Measurements from ENCODE around the gene GCGR.

The GCGR gene

DNA sequence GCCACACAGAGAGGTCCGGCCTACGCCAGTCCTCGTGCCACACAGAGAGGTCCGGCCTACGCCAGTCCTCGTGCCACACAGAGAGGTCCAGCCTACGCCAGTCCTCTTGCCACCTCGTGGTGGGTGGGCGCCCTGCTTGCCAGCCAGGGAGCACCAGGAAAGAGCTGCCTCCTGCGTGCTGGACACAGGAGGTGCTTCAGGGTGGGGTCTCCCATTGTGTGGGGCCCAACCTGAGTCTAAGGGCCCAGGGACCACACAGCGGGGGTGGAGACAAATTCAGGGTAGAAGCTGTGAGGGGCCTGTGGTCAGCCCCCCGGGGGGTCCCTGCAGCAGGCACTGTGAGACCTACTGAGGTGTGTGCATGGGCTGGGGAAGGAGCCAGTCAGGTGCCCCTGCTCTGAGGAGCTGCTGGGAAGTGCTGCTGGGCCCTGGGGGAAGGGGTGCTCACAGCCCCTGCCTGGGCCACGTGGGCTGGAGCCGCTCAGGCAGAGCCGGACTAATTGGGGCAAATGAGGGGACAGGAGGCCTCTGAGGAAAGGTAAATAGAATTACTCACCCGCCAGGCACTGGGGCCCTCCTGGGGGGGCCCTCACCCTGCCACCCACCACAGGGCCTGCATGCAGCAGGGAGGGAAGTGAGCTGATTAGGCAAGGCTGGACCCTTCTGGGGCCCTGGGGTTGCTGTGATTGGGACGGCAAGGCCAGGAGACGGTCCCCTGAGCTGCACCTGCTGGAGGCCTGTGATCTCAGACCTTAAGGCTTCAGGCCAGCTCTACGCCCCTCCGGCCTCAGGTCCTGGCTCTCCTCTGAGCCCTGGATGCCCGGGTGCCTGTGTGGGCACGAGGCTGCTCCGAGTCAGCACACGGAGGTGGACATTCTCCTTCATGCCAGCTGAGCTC is 11.0 kb downstream of the GCGR start (continued):
- TF ChIP-seq, protein P1, sequence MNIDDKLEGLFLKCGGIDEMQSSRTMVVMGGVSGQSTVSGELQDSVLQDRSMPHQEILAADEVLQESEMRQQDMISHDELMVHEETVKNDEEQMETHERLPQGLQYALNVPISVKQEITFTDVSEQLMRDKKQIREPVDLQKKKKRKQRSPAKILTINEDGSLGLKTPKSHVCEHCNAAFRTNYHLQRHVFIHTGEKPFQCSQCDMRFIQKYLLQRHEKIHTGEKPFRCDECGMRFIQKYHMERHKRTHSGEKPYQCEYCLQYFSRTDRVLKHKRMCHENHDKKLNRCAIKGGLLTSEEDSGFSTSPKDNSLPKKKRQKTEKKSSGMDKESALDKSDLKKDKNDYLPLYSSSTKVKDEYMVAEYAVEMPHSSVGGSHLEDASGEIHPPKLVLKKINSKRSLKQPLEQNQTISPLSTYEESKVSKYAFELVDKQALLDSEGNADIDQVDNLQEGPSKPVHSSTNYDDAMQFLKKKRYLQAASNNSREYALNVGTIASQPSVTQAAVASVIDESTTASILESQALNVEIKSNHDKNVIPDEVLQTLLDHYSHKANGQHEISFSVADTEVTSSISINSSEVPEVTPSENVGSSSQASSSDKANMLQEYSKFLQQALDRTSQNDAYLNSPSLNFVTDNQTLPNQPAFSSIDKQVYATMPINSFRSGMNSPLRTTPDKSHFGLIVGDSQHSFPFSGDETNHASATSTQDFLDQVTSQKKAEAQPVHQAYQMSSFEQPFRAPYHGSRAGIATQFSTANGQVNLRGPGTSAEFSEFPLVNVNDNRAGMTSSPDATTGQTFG (tag by site-specific recombination; IDR thresholded peaks at IDR 0.05; ENCODE audit: borderline replicate concordance) = no peak
- no peak for TF ChIP-seq ZNF558 (tag by site-specific recombination; IDR thresholded peaks at IDR 0.05)
- peak; percentile 88 for TF ChIP-seq ZNF335 (tag by site-specific recombination; conservative IDR thresholded peaks at IDR 0.05)
- TF ChIP-seq TCF7L2 (IDR thresholded peaks at IDR 0.05; ENCODE audit: borderline replicate concordance, low read depth, low read length) = no peak
- TF ChIP-seq, protein P2, sequence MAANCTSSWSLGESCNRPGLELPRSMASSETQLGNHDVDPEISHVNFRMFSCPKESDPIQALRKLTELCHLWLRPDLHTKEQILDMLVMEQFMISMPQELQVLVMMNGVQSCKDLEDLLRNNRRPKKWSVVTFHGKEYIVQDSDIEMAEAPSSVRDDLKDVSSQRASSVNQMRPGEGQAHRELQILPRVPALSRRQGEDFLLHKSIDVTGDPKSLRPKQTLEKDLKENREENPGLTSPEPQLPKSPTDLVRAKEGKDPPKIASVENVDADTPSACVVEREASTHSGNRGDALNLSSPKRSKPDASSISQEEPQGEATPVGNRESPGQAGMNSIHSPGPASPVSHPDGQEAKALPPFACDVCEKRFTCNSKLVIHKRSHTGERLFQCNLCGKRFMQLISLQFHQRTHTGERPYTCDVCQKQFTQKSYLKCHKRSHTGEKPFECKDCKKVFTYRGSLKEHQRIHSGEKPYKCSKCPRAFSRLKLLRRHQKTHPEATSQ (tag by site-specific recombination; IDR thresholded peaks at IDR 0.05) = no peak
- TF ChIP-seq ZNF391 (tag by site-specific recombination; IDR thresholded peaks at IDR 0.05; ENCODE audit: borderline replicate concordance, low read depth) = 0 out of 2 replicates have a peak, but pooled peaks have one; percentile 42
- TF ChIP-seq ZFHX2 (tag by site-specific recombination; conservative IDR thresholded peaks at IDR 0.05) = peak; percentile 65
- no peak for TF ChIP-seq ZNF292 (tag by site-specific recombination; IDR thresholded peaks at IDR 0.05; ENCODE audit: borderline replicate concordance, low read depth)
- no peak for TF ChIP-seq ZNF514 (tag by site-specific recombination; IDR thresholded peaks at IDR 0.05)
- TF ChIP-seq, protein P3, sequence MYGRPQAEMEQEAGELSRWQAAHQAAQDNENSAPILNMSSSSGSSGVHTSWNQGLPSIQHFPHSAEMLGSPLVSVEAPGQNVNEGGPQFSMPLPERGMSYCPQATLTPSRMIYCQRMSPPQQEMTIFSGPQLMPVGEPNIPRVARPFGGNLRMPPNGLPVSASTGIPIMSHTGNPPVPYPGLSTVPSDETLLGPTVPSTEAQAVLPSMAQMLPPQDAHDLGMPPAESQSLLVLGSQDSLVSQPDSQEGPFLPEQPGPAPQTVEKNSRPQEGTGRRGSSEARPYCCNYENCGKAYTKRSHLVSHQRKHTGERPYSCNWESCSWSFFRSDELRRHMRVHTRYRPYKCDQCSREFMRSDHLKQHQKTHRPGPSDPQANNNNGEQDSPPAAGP (tag by site-specific recombination; IDR thresholded peaks at IDR 0.05) = peak; percentile 60; the same call in 1 of the 2 replicates
- no peak for TF ChIP-seq ZNF660 (tag by site-specific recombination; IDR thresholded peaks at IDR 0.05)
- peak; percentile 47 for TF ChIP-seq ZEB2 (tag by site-specific recombination; IDR thresholded peaks at IDR 0.05)
- TF ChIP-seq ZNF366 (tag by site-specific recombination; conservative IDR thresholded peaks at IDR 0.05) = no peak
- no peak for TF ChIP-seq ZNF76 (tag by site-specific recombination; IDR thresholded peaks at IDR 0.05; ENCODE audit: borderline replicate concordance, low read depth)

DNA sequence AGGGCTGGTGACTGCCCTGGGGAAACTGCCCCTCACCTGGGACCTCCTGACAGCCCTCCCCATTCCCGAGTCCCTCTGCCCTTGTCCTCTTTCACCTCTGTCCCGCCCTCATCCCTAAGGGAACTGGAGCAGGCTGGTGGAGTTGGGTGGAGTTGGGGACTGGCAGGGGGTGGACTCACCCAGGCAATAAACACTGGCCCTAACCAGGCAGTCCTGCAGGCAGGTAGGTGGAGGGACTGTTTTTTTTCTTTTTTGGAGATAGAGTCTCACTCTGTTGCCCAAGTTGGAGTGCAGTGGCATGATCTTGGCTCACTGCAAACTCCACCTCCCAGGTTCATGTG is 11.7 kb downstream of the GCGR start:
- Histone ChIP-seq H3K27ac (ENCODE audit: extremely low read depth, low read depth, low read length) (peak overlapping the region; percentile 64), H3K36me3 (ENCODE audit: control insufficient read depth in 2 of 2, insufficient read depth in 1 of 2, low read length in 2 of 2) (no peaks in the 10 kb centered on the region), H3K4me3 (ENCODE audit: low read depth, low read length) (no peak overlapping the region), H3K4me1 (ENCODE audit: control insufficient read depth, insufficient read depth, low read length) (peaks cover 11% of the 10 kb centered on the region), H3K9me3 (ENCODE audit: control insufficient read depth, insufficient read depth, low read depth, low read length) (no peaks in the 10 kb centered on the region)
- ChIA-PET CTCF (interaction anchor here (1.0 kb wide), 1 partner anchor 81 kb away, joined by 3 read pairs; no protein-coding TSS in a partner anchor), POLR2A (interaction anchor here (0.6 to 1.3 kb wide), 4 partner anchors 17 to 104 kb away, joined by 3 to 4 read pairs (median 4); partner anchors contain the start of gene MCRIP1)
- TF ChIP-seq, protein P4, sequence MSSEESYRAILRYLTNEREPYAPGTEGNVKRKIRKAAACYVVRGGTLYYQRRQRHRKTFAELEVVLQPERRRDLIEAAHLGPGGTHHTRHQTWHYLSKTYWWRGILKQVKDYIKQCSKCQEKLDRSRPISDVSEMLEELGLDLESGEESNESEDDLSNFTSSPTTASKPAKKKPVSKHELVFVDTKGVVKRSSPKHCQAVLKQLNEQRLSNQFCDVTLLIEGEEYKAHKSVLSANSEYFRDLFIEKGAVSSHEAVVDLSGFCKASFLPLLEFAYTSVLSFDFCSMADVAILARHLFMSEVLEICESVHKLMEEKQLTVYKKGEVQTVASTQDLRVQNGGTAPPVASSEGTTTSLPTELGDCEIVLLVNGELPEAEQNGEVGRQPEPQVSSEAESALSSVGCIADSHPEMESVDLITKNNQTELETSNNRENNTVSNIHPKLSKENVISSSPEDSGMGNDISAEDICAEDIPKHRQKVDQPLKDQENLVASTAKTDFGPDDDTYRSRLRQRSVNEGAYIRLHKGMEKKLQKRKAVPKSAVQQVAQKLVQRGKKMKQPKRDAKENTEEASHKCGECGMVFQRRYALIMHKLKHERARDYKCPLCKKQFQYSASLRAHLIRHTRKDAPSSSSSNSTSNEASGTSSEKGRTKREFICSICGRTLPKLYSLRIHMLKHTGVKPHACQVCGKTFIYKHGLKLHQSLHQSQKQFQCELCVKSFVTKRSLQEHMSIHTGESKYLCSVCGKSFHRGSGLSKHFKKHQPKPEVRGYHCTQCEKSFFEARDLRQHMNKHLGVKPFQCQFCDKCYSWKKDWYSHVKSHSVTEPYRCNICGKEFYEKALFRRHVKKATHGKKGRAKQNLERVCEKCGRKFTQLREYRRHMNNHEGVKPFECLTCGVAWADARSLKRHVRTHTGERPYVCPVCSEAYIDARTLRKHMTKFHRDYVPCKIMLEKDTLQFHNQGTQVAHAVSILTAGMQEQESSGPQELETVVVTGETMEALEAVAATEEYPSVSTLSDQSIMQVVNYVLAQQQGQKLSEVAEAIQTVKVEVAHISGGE (tag by site-specific recombination; conservative IDR thresholded peaks at IDR 0.05; ENCODE audit: low read depth) = no peak
- TF ChIP-seq SP2 (tag by site-specific recombination; IDR thresholded peaks at IDR 0.05) (peak; percentile 25; the same call in 1 of the 2 replicates), ZEB2 (tag by site-specific recombination; IDR thresholded peaks at IDR 0.05) (no peak), ZNF394 (tag by site-specific recombination; IDR thresholded peaks at IDR 0.05; ENCODE audit: borderline replicate concordance) (no peak), ZSCAN16 (tag by site-specific recombination; IDR thresholded peaks at IDR 0.05) (no peak), KLF1 (tag by site-specific recombination; IDR thresholded peaks at IDR 0.05) (peak; percentile 75), SP3 (tag by site-specific recombination; IDR thresholded peaks at IDR 0.05) (0 out of 2 replicates have a peak, but pooled peaks have one; percentile 6)
